GM19324 (cell line): ENCODE data around the gene ARL8A.

Experiments used
- ATAC-seq: cut with Tn5 transposase; IDR thresholded peaks from one replicate; pipeline ENCODE4 v1.9.1; 2021; ENCODE audit warnings: mild to moderate bottlenecking, moderate library complexity; ENCODE audit not compliant: unreplicated experiment, low FRiP score

Gene ARL8A

DNA sequence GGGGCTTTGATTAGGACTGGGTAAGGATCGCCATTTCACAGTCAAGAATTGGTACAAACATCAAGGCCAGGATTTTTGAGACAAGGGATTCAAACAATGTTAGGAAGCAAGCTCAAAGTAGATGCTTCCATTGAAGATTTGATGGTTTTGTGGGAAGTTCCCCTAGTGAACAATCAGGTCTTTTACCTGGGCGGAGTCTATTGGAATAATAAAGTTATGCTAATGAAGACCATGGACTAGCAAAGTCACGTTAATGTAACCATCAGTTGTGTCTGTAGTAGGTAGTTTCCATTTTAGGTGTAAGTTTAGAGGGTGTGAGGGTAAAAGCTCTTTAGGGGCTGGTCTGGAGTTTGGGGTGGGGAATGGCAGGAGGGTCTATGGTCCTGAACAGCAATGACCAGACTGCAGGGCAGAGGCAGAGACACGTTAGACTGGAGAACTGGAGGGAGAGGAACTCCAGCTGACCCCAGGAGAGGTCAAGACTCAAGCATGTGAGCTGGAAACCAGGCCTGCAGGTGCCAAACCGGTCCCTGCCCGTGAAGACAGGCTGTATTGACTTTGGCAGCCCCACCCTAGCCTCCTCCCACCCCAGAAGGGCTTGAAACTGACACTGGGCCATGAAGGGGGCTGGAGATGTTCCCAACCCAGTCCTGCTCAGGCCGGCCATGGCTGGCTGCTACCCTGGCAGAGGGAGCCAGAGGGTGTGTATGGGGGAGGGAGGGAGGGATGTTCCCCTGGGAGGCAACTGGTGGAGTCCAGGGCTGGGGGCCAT, 57.8 kb downstream of the ARL8A start:
- no peak for ATAC-seq

DNA sequence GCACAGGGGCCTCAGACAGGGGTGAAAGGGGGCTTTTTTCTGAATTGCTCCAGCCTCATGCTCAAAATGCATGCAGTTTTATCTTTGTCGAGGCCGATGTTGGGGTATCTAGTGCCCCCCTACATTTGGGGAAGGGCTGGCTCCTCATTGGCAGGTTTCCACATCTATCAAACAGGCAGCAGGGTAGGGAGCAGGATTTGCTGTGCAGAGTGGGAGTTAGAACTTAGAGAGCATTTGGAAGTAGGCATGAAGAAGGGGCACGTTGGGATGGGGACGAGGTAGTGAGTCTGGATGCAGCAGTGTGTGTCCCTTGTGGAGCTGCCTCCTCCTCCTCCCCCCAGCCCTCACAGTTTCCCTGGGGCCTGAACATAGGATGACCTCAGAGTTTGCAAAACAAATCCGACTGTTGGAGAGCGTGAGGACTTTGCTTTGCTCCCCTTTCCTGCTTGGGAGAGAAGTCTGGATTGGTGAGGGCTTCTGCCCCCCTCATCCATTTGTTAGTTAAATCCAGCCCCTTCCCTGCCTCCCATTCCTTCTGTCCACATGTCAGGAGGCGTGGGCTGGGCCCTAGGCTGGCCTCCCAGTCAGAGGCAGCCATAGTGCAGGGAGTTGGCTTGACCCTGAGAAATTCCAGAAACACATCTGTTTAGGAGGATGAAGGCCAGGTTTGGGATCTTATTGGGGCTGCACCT, 58.7 kb downstream of the ARL8A start:
- ATAC-seq: no peak

GRCh38 chr1:202084791-202085681, 59.5 kb downstream of the ARL8A start:
- no peak for ATAC-seq
